GM21529 (cell line): Measurements from ENCODE around the gene SEC61A2.

ENCODE experiments used
- ATAC-seq: cut with Tn5 transposase; IDR thresholded peaks from one replicate; pipeline ENCODE4 v1.9.1; 2021; ENCODE audit not compliant: unreplicated experiment

SEC61A2 gene

GRCh38 chr10:12195603-12196506 is 66.4 kb downstream of the SEC61A2 start, which contains the start of the genes CDC123 and NUDT5:
CDC123 (plus strand) TSS chr10:12196188; CDS start chr10:12196246, 58 bp downstream.
NUDT5 (minus strand) TSS chr10:12195891; CDS start chr10:12186291, 9,600 bp downstream.
- peak; percentile 85 for ATAC-seq

DNA sequence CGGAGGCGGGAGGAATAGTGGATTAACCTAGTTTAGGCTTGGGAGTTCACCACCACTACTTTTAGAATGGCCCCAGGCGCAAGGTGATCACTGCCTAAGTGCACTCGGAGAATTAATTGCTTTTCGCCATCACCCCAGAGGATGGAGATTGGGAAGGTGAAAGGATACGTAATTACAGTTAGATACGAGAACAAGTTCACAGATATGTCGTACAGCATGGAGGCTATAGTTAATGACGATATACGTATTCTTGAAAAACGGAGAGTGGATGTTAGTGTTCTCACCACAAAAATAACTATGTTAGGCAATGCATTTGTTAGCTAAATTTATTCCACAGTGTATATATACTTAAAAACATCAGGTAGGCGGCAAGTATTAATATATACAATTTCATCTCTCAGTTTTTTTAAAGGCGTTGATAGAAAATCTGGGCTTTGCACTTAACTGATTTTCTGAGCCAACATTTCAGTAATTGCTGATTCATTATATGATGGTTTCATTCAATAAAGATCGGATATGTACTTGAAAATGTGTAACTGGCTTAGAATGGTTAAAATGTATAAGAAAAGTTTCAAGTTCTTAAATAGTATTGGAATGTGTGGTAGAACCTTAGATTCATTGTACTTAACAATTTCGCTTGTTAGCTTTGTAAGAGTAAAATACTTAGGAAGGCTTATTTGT is 67.2 kb downstream of the SEC61A2 start:
- no peak for ATAC-seq

GRCh38 chr10:12198156-12198555 is 68.7 kb downstream of the SEC61A2 start:
- ATAC-seq: no peak

GRCh38 chr10:12200850-12201249 is 71.4 kb downstream of the SEC61A2 start:
- no peak for ATAC-seq

DNA sequence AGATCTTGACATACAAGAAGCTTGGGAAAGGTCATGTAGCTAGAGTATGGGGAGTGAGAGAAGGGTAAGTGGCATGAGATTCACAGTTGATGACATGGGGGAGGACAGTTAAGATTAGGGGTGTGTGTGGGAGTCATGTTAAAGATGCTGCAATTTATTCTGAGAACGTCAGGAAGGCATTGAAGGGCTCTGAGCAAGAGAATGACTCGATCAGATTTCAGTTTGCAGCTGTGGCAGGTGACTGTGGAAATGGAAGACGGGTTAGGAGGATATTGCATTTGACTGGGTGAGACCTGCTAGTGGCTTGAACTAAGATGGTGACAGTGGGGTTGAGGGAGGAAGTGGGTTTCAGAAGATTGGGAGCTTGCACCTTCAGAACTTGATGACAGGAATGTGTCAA is 72.1 kb downstream of the SEC61A2 start:
- ATAC-seq: no peak

DNA sequence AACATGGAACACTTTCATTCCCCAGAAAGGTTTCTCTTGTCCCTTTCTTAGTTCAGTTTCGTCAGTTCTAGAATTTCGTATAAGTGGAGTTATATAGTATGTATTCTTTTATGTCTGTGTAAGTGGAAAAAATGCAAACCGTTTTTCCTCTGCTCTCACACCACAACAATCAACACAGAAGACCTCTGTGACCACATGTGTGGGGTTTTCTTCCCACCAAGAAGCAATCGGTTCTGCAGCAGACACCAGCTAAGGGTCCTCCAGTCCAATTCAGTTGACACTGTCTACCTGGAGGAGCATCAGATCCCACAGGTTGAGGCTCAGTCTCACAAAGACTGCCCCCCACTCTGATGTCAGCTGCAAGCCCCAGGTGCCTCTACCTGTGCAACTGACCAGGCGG is 72.7 kb downstream of the SEC61A2 start:
- no peak for ATAC-seq

DNA sequence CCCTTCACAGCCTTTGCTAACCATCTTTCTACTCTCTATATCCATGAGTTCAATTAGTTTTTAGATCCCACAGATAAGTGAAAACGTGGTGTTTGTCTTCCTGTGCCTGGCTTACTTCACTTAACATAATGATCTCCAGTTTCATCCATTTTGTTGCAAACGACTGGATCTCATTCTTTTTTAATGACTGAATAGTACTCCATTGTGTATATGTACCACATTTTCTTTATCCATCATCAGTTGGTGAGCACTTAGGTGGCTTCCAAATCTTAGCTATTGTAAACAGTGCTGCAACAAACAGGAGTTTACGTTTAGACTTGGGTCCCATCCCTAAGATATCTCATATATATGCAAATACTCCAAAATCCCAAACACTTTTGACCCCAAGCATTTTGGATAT is 75.6 kb downstream of the SEC61A2 start:
- ATAC-seq: no peak

DNA sequence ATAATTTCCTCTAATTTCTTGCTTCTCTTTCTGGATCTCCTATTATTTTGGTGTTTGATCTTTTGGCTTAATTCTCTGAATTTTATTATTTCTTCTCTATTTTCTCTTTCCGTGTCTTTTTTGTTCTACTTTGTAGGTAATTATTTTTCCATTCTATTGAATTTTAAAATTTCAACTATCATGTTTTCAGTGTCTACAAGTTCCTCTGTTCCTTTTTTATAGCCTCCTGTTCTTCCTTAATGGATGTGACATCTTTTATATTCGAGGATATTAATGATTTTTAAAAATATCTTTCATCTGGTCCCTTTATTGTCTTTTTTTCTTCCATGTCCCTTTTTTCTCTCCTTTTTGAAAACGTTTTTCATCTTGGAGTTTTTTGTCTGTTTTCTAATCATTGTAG is 77.6 kb downstream of the SEC61A2 start:
- no peak for ATAC-seq

GRCh38 chr10:12208460-12208859 is 79.0 kb downstream of the SEC61A2 start:
- no peak for ATAC-seq

DNA sequence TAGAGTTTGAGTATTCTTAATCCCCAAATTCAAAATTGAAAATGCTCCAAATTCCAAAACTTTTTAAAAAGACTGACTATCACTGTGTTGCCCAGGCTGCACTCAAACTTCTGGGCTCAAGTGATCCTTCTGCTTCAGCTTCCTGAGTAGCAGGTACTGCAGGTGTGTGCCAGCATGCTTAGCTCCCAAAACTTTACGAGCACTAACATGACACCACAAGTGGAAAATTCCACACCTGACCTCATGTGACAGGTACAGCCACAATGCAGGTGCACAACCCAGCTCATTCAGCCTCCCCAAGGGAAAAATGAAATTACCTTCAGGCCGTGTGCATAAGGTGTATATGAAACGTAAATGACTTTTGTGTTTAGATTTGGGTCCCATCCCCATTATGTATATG is 83.0 kb downstream of the SEC61A2 start:
- no peak for ATAC-seq

DNA sequence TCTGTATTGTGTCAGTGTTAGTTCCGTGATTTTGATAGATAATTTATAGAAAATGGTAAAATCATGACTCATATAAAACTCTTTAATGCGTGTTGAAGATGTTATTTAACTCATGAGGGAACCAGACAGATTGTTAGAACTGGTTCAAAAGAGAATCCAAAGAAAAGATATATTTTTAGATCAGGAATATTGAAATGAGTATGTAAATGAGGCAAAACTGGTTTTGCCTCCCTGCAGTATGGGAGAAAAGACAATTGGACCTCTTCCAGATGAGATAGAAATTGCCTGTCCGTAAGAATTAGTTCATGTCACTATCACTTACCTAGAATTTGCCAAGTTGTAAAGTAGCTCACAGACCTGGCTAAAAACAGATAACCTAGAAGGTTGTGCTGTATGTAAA is 84.1 kb downstream of the SEC61A2 start:
- no peak for ATAC-seq

DNA sequence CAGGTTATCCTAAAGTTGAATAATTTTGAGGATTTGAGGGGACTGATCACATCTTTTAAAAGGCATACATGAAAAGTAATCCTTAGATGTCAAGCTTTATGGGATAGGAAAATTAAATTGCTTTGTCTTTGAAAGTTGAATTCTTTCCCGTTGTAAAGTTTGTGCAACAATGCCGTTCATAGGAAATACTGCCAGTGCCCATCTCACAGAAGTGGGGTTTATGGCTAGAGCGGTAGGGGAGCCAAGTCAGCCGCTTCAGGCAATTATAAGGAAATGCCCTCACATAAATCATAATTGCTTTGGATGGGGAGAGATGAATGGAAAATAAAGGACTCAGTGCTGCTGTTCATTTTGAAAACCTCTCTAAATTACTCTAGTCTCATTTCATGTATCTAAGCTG is 84.6 kb downstream of the SEC61A2 start:
- ATAC-seq: no peak

DNA sequence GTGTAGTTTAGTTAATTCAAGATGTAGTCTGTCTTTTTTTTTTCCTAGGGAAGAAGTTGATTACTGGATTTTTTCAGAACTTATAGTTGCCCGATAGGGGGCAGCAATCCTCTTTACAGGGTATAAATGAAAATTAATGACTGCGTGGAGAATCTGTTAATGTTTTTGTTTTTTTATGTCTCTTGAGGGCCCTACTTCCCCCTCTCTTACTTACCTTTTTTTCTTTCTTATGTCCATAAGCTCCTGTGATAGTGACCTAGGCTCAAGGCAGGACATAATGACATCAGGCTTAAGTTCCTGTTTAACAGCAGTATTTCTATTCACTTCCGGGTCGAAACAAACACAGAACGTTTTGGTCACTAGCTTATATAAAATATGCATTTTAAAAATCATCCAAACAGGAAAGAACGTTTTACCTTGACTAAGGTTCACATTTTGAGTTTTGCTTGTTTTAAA is 85.3 kb downstream of the SEC61A2 start:
- ATAC-seq: no peak
